HG02840 (cell line): ENCODE results near the gene GATAD2A.
"Not testable (repeated sequence)": the region's sequence is repeated elsewhere in the genome, so short reads cannot be mapped to it uniquely, and the experiment has no call there.

Experiments
- ATAC-seq: cut with Tn5 transposase; IDR thresholded peaks from one replicate; pipeline ENCODE4 v1.9.1; 2021; ENCODE audit warnings: mild to moderate bottlenecking, moderate library complexity, moderate number of reproducible peaks; ENCODE audit not compliant: unreplicated experiment, low FRiP score

The GATAD2A gene, protein sequence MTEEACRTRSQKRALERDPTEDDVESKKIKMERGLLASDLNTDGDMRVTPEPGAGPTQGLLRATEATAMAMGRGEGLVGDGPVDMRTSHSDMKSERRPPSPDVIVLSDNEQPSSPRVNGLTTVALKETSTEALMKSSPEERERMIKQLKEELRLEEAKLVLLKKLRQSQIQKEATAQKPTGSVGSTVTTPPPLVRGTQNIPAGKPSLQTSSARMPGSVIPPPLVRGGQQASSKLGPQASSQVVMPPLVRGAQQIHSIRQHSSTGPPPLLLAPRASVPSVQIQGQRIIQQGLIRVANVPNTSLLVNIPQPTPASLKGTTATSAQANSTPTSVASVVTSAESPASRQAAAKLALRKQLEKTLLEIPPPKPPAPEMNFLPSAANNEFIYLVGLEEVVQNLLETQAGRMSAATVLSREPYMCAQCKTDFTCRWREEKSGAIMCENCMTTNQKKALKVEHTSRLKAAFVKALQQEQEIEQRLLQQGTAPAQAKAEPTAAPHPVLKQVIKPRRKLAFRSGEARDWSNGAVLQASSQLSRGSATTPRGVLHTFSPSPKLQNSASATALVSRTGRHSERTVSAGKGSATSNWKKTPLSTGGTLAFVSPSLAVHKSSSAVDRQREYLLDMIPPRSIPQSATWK

DNA sequence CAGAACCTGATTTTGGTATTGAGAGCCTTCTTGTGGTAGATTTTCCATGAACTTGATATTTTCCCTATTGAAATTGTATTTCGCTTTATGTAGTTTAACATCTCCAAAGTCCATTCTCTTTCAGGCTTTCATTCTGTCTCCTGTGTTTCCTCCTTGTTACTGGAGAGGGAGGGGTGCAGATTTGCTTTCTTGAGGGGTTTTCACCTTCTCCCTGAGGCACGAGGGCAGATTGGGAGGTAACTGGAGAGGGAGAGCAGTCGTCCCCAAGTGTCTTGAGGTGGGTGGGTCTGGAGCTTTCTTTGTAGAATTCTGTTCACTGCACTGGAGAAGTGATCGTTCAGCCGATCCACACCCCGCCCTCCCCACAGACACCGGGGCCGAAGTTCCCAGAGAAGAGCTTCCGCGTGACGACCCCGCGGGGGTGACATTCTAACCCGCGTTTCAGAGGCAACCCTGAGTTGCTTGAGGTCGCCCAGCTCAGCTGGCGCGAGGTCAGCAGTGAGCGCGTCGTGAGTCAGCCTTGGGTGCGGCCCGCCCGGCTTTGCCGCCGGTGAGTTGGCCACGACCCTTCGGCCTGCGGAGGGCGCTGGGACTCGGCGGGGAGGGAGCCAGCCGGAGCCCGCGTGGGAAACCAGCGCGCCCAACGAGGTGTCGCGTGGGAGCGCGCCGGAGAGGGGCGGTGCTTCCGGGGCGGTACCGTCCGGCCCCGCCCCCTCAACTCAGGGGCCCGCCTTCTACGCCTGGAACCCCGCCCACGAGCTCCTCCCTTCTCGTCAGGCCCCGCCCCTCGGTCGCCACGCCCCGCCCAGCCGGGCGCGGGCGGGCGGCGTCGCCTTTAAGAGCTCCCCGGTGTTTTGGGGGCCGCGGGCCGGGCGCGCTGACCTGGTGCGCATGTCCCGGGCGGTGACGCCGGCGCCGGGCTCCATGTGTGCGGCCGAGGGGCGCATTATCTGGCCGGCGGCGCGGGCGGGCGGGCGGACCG is at the start of gene GATAD2A:
Gene GATAD2A (plus strand): TSS at position 797 of the 982 bp plus-strand sequence. CDS start 59,671 bp downstream, outside the sequence.
- ATAC-seq, result peak; percentile 78

DNA sequence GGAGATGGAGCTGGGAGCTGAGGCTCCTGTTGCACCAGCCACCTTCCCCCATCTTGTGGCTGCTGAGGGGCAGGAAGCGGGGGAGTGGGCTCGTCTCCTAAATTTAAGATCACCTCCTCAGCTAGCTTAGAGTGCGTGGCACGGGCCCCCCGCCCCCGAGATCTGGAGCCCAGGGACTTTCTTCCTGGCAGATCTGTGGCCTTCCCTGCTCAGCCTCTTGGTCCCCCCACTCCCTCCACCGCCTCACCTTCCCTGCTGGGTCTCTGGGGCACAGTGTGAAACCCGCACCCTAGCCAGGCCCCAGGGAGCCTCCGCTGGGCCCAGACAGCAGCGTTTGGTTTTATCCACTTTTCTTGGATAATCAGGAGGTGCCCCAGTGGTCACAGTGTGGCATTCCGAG is 49.0 kb upstream of the GATAD2A start:
- no peak for ATAC-seq

DNA sequence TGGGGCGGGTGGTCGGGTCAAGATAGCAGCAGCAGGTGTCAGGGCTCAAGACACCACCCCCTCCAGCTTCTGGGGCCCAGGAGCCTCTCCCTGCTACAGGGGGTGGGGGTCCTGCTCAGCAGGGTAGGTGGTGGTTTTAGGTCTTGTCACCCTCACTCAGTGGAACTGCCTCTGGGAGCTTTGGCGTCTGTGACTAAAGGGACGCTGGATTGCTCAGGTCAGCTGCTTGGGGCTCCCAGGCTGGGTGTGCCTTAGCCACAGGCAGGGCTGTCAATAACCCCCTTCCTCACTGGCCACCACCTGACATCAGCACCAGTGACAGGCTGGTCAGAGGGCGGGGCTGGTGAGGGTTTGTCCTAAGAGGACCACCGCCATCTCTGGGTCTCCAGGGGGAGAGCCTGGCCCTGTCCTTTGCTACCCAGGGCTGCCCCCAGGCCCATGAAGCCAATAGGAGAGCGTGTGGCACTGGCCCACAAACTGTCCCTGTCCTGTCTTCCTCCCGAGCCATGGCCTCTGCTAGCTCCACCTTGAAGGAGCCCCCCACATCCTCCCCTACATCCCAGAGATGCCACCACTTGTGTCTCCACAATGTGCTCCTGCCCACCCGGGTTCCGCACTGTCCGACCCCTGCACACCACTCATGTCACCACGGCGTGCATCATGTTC is 48.4 kb upstream of the GATAD2A start:
- no peak for ATAC-seq

DNA sequence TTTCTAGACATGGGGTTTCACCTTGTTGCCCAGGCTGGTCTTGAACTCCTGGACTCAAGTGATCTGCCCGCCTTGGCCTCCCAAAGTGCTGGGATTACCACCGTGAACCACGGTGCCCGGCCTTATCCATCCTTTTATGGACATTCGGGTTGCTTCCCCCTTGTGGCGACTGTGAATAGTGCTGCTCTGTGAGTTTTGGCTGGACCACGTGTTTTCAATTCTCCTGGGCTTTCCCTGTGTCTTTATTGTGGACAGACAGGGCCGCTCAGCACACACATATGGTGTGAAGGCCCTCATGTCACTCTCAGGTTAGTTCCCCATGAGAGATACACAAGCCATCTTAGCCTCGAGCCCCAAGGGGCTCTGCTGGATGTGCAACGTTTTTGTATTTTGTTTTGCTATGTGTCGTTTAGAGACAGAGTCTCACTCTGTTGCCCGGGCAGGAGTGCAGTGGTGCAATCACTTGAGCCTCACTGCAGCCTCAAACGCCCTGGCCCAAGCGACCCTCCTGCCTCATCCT is 44.3 kb upstream of the GATAD2A start:
- peak; percentile 64 for ATAC-seq

DNA sequence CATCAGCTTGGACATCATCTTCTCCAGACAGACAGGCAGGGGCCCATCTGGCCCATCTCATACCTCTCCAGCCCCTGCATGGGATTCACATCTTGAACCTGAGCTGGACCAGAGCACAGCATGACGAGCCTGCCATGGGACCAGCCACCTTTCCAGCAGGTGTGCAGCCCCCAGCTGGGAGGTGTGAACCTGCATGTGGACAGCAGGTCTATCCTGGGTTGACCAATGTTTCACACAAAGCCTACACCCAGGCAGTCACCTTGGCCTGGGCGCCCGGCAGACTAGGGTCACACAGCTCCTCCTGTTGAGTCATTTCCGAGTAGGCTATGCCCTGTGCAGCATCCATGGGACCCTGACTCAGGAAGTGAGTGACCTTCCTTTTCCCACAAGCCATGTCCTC is 43.4 kb upstream of the GATAD2A start:
- no peak for ATAC-seq

DNA sequence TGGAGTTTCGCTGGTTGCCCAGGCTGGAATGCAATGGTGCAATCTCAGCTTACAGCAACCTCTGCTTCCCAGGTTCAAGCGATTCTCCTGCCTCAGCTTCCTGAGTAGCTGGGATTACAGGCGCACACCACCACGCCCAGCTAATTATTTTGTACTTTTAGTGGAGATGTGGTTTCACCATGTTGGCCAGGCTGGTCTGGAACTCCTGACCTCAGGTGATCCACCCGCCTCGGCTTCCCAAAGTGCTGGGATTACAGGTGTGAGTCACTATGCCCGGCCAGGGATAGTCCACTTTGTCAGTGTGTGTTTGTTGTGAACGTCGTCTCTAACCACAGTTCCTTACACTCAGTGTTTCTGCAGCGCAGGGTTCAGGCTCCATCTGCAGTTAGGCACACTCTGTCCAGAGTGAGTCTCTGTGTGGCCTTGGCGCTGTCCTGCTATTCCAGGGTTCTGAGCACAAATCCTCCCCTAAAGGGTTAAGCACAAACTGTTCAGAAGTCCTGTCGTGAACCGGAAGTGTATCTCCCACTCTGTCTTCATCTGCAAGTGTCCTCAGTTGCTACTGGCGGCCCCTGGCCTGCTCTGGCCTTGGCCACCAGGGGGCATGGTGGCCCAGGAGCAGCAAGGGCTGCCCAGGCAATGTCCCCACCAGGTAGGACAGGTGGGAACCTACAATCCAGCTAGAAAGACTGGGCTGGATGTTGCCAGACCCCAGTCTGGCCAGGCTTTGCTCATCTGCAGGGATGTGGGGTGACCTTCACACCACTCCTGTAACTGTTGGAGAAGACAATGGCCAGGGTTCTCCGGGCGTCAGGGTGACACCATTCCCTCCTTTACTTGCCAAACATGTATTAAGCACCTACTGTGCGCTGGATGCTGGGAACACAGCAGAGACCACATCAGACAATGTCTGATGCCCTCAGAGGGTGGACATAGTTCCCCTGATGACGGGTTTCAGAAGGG is 38.8 kb upstream of the GATAD2A start:
- no peak for ATAC-seq

DNA sequence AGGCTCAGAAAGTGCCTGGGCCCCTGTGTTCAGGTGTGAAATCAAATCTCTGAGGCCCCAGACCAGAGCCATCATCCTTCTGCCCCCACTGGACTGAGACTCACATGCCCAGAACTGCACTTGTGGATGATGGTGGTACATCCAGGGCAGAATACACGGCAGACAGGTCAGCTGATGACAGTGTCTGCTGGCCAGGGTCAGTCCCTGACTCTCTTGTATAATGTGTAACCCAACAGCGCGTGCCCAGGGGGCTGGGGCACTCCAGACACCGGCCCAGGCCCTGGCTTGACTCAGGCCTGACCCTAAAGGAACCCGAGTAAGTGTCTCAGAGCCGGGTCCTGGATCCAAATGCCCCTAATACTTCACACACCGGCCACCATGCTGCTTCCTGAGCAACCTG is 37.4 kb upstream of the GATAD2A start:
- ATAC-seq, result no peak

DNA sequence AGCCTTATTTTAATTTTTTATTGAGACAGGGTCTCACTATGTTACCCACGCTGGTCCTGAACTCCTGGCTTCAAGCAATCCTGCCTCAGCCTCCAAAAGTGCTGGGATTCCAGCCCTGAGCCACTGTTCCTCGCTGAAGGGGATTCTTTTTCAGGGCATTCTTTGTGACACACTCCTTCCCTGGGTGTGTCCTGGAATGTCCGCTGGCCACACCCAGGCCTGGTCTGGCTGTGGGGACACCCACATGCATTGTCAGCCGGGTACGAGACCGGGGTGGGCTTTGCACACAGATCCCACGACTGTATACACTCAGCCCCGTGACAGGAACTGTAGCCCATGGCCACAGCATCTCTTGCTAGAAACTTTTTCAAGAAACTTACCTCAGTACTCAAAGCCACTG is 34.4 kb upstream of the GATAD2A start:
- ATAC-seq, result no peak

DNA sequence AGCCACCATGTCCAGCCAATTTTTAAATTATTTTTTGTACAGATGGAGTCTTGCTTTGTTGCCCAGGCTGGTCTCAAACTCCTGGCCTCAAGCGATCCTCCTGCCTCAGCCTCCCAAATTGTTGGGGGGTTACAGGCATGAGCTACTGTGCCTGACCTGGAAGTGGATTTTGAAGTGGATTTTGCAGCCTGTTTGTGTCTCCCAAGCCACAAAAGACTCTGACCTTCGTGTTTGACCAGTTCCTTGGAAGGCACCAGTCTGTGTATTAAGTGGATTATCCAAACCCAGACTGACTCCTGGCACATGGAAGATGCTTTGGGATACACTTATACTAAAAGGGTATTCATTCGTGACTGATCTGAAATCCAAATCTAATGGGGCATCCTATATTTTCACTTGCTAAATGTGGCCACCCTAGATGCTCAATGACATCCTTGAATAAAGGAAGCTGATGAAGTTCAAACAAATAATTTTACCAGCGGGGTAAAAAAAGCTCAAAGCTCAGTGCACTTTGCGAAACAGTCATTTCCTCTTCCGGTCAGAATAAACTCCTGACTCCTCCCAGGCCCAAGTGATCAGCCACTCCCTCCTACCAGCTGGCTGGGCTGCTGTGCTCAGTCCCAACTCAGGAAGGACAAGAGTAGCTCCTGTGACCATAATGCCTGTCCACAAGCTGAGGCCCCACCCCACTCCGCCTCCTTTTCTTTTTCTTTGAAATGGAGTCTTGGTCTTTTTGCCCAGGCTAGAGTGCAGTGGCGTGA is 32.6 kb upstream of the GATAD2A start:
- no peak for ATAC-seq

DNA sequence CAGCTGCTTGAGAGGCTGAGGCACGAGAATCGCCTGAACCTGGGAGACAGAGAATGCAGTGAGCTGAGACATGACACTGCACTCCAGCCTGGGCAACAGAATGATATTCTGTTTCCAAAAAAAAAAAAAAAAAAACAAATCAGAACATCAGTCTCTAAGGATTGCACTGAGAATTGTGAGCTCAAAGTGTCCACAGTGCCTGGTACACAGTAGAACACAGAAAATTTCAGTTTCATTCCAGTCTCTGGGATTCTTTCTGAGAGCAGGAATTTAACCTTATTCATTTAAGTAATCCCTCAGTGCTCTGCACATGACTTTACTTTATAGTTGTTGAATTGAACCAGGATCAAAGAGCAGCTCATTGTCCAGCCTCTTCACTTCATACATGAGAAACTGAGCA is 25.9 kb upstream of the GATAD2A start:
- ATAC-seq, result no peak

DNA sequence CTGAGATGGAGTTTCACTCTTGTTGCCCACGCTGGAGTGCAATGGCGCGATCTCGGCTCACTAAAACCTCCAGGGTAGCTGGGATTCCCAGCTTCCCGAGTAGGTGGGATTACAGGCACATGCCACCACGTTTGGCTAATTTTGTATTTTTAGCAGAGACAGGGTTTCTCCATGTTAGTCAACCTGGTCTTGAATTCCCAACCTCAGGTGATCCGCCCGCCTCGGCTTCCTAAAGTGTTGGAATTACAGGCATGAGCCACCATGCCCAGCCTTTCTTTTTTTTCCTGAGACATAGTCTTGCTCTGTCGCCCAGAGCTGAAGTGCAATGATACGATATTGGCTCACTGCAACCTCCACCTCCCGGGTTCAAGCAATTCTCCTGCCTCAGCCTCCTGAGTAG is 25.2 kb upstream of the GATAD2A start:
- ATAC-seq, result not testable (repeated sequence)

DNA sequence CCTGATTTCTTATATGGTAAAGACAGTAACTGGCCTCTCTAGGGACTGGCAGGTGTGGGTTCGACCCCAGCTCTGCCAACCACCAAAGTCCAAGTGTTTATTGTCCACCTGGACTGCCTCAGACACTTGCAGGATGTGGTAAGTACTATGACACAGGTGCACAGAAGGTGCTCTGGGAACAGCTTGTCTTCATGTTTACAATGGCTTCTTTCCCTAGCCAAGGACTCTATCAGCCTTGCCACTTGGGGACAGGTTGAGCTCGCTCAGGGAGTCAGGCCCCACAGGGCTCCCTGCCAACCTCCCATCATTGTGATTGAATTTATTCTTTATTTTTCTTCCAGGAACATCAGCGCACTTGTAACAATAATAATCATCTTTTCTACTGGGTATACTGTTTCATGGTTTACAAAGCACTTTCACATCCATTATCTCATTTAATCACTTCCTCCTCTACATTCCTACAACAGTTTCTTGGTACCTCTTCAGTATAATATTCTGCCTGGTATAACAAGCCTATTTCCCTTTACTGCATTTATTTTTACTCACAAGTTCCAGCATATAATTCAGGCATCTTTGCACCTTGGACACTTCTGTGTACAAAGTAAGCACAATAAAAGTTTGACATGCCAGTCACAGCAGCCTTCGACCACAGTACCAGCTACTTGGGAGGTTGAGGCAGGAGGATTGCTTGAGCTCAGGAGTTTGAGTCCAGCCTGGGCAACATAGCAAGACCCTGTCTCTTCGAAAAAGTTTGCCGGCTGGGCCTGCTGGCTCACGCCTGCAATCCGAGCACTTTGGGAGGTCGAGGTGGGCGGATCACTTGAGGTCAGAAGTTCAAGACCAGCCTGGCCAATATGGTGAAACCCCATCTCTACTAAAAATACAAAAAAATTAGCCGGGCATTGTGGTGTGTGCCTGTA is 24.2 kb upstream of the GATAD2A start:
- no peak for ATAC-seq

DNA sequence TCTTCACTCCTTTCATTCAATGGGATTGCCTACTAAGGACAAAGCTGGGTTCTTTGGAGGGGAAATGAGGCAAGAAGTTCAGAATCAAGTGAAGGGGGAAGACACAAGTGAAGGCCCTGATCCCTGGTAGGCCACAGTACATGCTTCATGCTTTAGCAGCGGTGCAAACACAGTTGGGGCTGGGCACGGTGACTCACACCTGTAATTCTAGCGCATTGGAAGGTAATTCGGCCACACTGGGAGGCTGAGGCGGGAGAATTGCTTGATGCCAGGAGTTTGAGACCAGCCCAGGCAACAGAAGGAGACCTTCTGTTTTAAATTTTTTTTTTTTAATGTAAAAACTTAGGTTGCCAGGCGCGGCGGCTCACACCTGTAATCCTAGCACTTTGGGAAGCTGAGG is 23.4 kb upstream of the GATAD2A start:
- ATAC-seq, result no peak

DNA sequence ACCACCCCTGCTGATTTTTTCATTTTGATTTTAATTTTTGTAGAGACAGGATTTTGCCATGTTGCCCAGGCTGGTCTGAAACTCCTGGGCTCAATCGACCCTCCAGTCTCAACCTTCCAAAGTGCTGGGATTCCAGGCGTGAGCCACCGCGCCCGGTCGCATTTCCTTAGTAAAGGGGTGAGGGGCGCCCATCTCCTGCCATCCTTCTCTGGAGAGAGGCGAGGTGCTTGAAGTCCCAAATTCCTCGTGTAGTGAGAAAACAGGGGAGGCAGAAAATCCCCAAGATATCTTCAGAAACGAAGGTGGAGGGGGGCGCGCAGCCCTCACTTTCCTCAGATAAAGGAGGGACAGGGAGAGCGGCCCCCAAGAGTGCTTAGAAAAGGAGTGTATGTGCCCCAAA is 21.0 kb upstream of the GATAD2A start:
- no peak for ATAC-seq

DNA sequence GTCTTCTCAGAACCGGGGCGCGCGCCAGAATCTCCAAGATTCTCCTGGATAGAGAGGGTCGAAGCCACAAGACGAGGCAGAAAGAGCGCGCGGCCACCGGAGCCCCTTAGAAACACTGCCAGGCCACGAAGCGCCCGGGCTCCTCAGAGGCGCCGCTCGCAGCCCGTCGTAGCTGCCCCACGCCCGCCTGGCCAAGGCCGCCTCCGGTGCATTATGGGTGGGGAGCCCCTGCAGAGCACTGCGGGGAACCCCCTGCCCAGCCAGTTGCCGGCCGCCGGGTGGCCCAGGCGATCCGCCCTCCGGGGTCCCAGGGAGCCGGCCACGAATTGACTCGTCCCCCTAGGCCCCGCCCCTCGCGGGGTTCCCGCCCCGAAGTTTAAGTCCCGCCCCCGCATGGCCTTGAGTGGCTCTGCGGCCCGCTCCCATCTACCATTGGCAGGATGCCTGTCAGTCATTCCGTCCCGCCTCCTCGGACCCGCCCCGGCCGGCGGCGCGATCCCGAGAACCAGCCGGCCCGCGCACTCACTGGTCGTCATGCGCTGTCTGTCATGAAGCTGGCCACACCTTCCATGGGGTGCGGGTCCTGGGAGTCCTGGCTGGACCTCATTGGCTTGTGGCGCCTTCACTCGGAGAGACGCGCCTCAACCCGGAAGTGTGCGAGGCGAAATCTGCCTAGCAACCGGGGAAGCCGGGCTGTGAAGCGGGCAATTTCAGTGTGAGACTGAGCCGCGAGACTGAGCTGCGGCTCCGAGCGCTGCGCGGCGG is 20.2 kb upstream of the GATAD2A start:
- ATAC-seq, result peak; percentile 93
